Testis (tissue), 2 donors: ENCODE results near the gene SDC1.

ENCODE experiments used
- CTCF ChIP-seq, 3 experiments: fragments of 450-650 bp in 2 of 3; fragments of 200-600 bp in 1 of 3; sonication (generic) in 1 of 3; IDR thresholded peaks; one replicate each; pipeline ENCODE4 v1.5.1; 2016 to 2019; ENCODE audit warnings: antibody characterized with exemption in 3 of 3, mild to moderate bottlenecking in 2 of 3, moderate library complexity in 1 of 3
- POLR2A ChIP-seq: fragments of 450-650 bp; IDR thresholded peaks from one replicate; pipeline ENCODE4 v1.6.1; 2017; ENCODE audit warnings: antibody characterized with exemption, mild to moderate bottlenecking, moderate library complexity

- no peak for TF ChIP-seq CTCF (IDR thresholded peaks at IDR 0.05)
- TF ChIP-seq POLR2A, result no peak
These were observed 5.1 kb downstream of the SDC1 start for GRCh38 chr2:20219763-20220380.
